Fibroblast of lung (primary cell): ENCODE results near the gene MYOZ1. TPM values are rescaled to one million over a fixed set of nuclear protein-coding genes. Genes with fewer than 3 reads are reported as not detected.

Source experiments
- DNase-seq, 2 donors: peaks; one replicate each; pipeline versions ENCODE4 v3.0.0 to v3.0.0-alpha.2; 2010; ENCODE audit warnings: low read depth in 2 of 2
- H2AFZ ChIP-seq: 2 replicates; pipeline ENCODE4 v1.5.1; 2012; ENCODE audit warnings: low read length, control low read depth, inconsistent platforms
- H3K27ac ChIP-seq: 2 replicates; pipeline ENCODE4 v1.5.1; 2011; ENCODE audit warnings: low read length, control low read depth; ENCODE audit not compliant: insufficient read depth
- H3K27me3 ChIP-seq: 2 replicates; pipeline ENCODE4 v1.5.1; 2011; ENCODE audit warnings: mild to moderate bottlenecking, low read length; ENCODE audit not compliant: control insufficient read depth, insufficient read depth
- H3K36me3 ChIP-seq: 2 replicates; pipeline ENCODE4 v1.5.1; 2011; ENCODE audit warnings: low read length; ENCODE audit not compliant: control insufficient read depth, insufficient read depth
- H3K4me1 ChIP-seq: 2 replicates; pipeline ENCODE4 v1.5.1; 2011; ENCODE audit warnings: low read length; ENCODE audit not compliant: control insufficient read depth, insufficient read depth; ENCODE audit errors: extremely low read depth
- H3K4me2 ChIP-seq: 2 replicates; pipeline ENCODE4 v1.5.1; 2011; ENCODE audit warnings: low read length, control low read depth; ENCODE audit not compliant: insufficient read depth; ENCODE audit errors: extremely low read depth
- H3K4me3 ChIP-seq, 4 experiments: fragments of 200-600 bp in 1 of 4; sonication (generic) in 1 of 4; replicated peaks in 1 of 4; 2 replicates each; pipeline ENCODE4 v1.5.1; 2011 to 2016; ENCODE audit warnings: low read length in 4 of 4, low read depth in 3 of 4, mild to moderate bottlenecking in 3 of 4, control low read depth in 2 of 4, inconsistent platforms in 1 of 4, mixed read lengths in 1 of 4; ENCODE audit not compliant: insufficient read depth in 1 of 4; ENCODE audit errors: control extremely low read depth in 1 of 4
- H3K79me2 ChIP-seq: 2 replicates; pipeline ENCODE4 v1.5.1; 2012; ENCODE audit warnings: mild to moderate bottlenecking, low read length, inconsistent platforms; ENCODE audit not compliant: control insufficient read depth, insufficient read depth
- H3K9ac ChIP-seq: 2 replicates; pipeline ENCODE4 v1.5.1; 2011; ENCODE audit warnings: mild to moderate bottlenecking, low read length, control low read depth; ENCODE audit not compliant: insufficient read depth
- H3K9me3 ChIP-seq: 2 replicates; pipeline ENCODE4 v1.5.1; 2012; ENCODE audit warnings: low read depth, low read length; ENCODE audit not compliant: control insufficient read depth, insufficient read depth
- H4K20me1 ChIP-seq: 2 replicates; pipeline ENCODE4 v1.5.1; 2011; ENCODE audit warnings: low read length; ENCODE audit not compliant: control insufficient read depth, insufficient read depth; ENCODE audit errors: extremely low read depth
- CTCF ChIP-seq, 2 donors: IDR thresholded peaks in 1 of 2; conservative IDR thresholded peaks in 1 of 2; 1 replicate in 1 of 2; 2 replicates in 1 of 2; pipeline ENCODE4 v1.5.1; 2011 to 2012; ENCODE audit warnings: low read length in 2 of 2, control low read depth in 1 of 2, inconsistent platforms in 1 of 2, low read depth in 1 of 2, mild to moderate bottlenecking in 1 of 2
- EZH2 ChIP-seq: IDR thresholded peaks from 2 replicates; pipeline ENCODE4 v1.5.1; 2012; ENCODE audit warnings: low read length, control low read depth, mild to moderate bottlenecking; ENCODE audit errors: missing control alignments
- polyA plus RNA-seq, 2 donors: library from polyadenylated mRNA; depleted of rRNA in 1 of 2; stranded (reverse) in 1 of 2; unstranded in 1 of 2; fragments of >200 nt; gene quantifications; 2 replicates each; pipeline ENCODE4 v1.2.1, GENCODE V29; 2011 to 2012; ENCODE audit warnings: missing spikeins in 1 of 2
- total RNA-seq: library from RNA; depleted of rRNA; stranded (reverse); fragments of >200 nt; gene quantifications from 2 replicates; pipeline ENCODE4 v1.2.1, GENCODE V29; 2014

Gene MYOZ1
- total and polyA plus RNA-seq, 2 donors (not counting 1 experiment from before 2014, with no cell fraction given), result 0.12 to 0.17 TPM

GRCh38 chr10:73647211-73647874, 6.1 kb upstream of the MYOZ1 start:
- TF ChIP-seq EZH2, result no peak
- TF ChIP-seq CTCF (conservative IDR thresholded peaks at IDR 0.05 in 1 of 2, IDR thresholded peaks at IDR 0.05 in 1 of 2; ENCODE audit: low read depth in 1 of 2, low read length in 2 of 2), result no peak
- Histone ChIP-seq H3K9me3 (no peaks in the 10 kb centered on the region), H3K27ac (no peak overlapping the region), H3K36me3 (no peaks in the 10 kb centered on the region), H3K4me2 (peak overlapping the region; percentile 58), H3K27me3 (no peaks in the 10 kb centered on the region), H4K20me1 (no peaks in the 10 kb centered on the region), H2AFZ (peak overlapping the region; percentile 69), H3K4me1 (peaks cover 15% of the 10 kb centered on the region), H3K4me3 (peak overlapping the region in 3 of 4 experiments; percentile 13 to 65 (median 62)), H3K9ac (peak overlapping the region; percentile 59), H3K79me2 (no peaks in the 10 kb centered on the region)
- peak; percentile 40 to 56 for DNase-seq

DNA sequence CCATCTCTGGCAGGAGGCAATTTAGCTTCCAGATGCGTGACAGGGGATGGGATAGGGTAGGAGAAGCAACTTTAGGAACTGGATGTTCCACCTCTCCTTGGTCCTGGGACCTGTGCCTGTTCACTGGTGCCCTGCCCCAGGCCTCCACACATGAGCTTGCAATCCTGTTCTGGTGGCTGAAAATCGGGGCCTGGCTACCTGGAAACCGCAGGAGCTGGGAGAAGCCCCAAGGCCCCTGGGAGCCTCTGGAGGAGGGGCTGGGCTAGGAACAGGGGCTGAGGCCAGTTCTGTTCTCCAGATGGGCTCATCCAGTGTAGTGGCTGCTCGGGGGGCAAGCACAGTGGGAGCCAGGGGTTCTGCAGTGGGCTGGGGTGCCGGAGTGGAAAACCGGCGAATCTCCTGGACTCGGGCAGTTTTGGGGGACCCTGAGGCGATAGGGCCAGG, 5.3 kb upstream of the MYOZ1 start:
- no peak overlapping the region for H3K4me2 ChIP-seq
- no peaks in the 10 kb centered on the region for H4K20me1 ChIP-seq
- H3K4me3 ChIP-seq, result no peak overlapping the region
- H3K36me3 ChIP-seq, result no peaks in the 10 kb centered on the region
- TF ChIP-seq CTCF (conservative IDR thresholded peaks at IDR 0.05 in 1 of 2, IDR thresholded peaks at IDR 0.05 in 1 of 2; ENCODE audit: low read depth in 1 of 2, low read length in 2 of 2), result no peak
- TF ChIP-seq EZH2, result no peak
- no peaks in the 10 kb centered on the region for H3K79me2 ChIP-seq
- H3K4me1 ChIP-seq, result peaks cover 15% of the 10 kb centered on the region
- H3K27me3 ChIP-seq, result no peaks in the 10 kb centered on the region
- no peak overlapping the region for H2AFZ ChIP-seq
- no peak for DNase-seq
- H3K9ac ChIP-seq, result no peak overlapping the region
- H3K27ac ChIP-seq, result no peak overlapping the region
- H3K9me3 ChIP-seq, result no peaks in the 10 kb centered on the region

- no peak overlapping the region for H3K4me3 ChIP-seq
- H3K79me2 ChIP-seq, result no peaks in the 10 kb centered on the region
- H3K36me3 ChIP-seq, result no peaks in the 10 kb centered on the region
- no peak for DNase-seq
- no peak overlapping the region for H3K4me2 ChIP-seq
- TF ChIP-seq EZH2 (no peak), CTCF (conservative IDR thresholded peaks at IDR 0.05 in 1 of 2, IDR thresholded peaks at IDR 0.05 in 1 of 2; ENCODE audit: low read depth in 1 of 2, low read length in 2 of 2) (no peak)
- H3K27me3 ChIP-seq, result peaks cover 3% of the 10 kb centered on the region
- no peaks in the 10 kb centered on the region for H3K9me3 ChIP-seq
- H3K9ac ChIP-seq, result no peak overlapping the region
- H3K27ac ChIP-seq, result no peak overlapping the region
- no peak overlapping the region for H2AFZ ChIP-seq
- H3K4me1 ChIP-seq, result peaks cover 8% of the 10 kb centered on the region
- no peaks in the 10 kb centered on the region for H4K20me1 ChIP-seq
These were observed 4.0 kb upstream of the MYOZ1 start for GRCh38 chr10:73645251-73645650.
